GM12878 (cell line): ENCODE results near the gene YPEL2. TPM values are rescaled to one million over a fixed set of nuclear protein-coding genes. Genes with fewer than 3 reads are reported as not detected.
A peak's percentile ranks its signal among the peaks of the same experiment; 100 is the strongest.

Experiments used
- ATAC-seq: fragments of 200-7000 bp; cut with Tn5 transposase; 3 replicates; pipeline ENCODE4 v1.9.1; 2020; ENCODE audit warnings: mild to moderate bottlenecking, moderate library complexity
- BruUV-seq: library from RNA; stranded (reverse); fragments of 400-500 nt; replicated peaks from 2 replicates; lab custom pipeline; 2021; lab: Mats Ljungman, UMichigan
- CTCF ChIA-PET: fragments of 300-600 bp; sonication (Branson Sonifier 250); formaldehyde crosslinking; extraction: SDS; loops from one replicate; lab custom pipeline; 2021; ENCODE audit warnings: inconsistent platforms; lab: Yijun Ruan, JAX
- POLR2A ChIA-PET: fragments of 350-600 bp; formaldehyde crosslinking; extraction: SDS; loops from one replicate; lab custom pipeline; 2021; ENCODE audit warnings: inconsistent platforms; lab: Charles Lee
- RAD21 ChIA-PET: fragments of 300-600 bp; sonication (Branson Sonifier 250); formaldehyde crosslinking; loops from one replicate; lab custom pipeline; 2023; ENCODE audit warnings: antibody characterized with exemption; ENCODE audit not compliant: unreplicated experiment; lab: Charles Lee
- SMC1A ChIA-PET: fragments of 300-600 bp; sonication (Branson Sonifier 250); formaldehyde crosslinking; loops from one replicate; lab custom pipeline; 2023; ENCODE audit not compliant: unreplicated experiment, uncharacterized antibody; lab: Charles Lee
- DNase-seq: peaks from one replicate; pipeline ENCODE4 v3.0.0-alpha.2; 2011; ENCODE audit warnings: low read depth, low spot score
- FAIRE-seq: peaks from 3 replicates; lab custom pipeline; 2011; peaks lifted over from hg19 to GRCh38; lab: Jason Lieb, UNC
- H2AFZ ChIP-seq: 2 replicates; pipeline ENCODE4 v1.6.0; 2011; ENCODE audit warnings: low read depth, low read length, control low read depth; ENCODE audit not compliant: control insufficient read depth
- H3K27ac ChIP-seq: 2 replicates; pipeline ENCODE4 v1.5.1; 2011; ENCODE audit warnings: control low read depth; ENCODE audit not compliant: control insufficient read depth, insufficient read depth
- H3K27me3 ChIP-seq, 2 experiments: replicated peaks in 1 of 2; 2 replicates each; pipeline versions ENCODE4 v1.6.0 to v1.6.1; 2011; ENCODE audit warnings: low read length in 1 of 2; ENCODE audit not compliant: control insufficient read depth in 2 of 2, insufficient read depth in 2 of 2
- H3K36me3 ChIP-seq, 2 experiments: 2 replicates each; pipeline ENCODE4 v1.5.1; 2011; ENCODE audit warnings: low read length in 1 of 2; ENCODE audit not compliant: control insufficient read depth in 2 of 2, insufficient read depth in 2 of 2
- H3K4me1 ChIP-seq: 2 replicates; pipeline ENCODE4 v1.6.1; 2011; ENCODE audit warnings: mild to moderate bottlenecking, low read length, moderate library complexity, mixed read lengths; ENCODE audit not compliant: control insufficient read depth, insufficient read depth
- H3K4me2 ChIP-seq: 2 replicates; pipeline ENCODE4 v1.6.0; 2011; ENCODE audit warnings: control low read depth; ENCODE audit not compliant: control insufficient read depth, insufficient read depth
- H3K4me3 ChIP-seq: fragments of 200-600 bp; sonication (generic); 2 replicates; pipeline ENCODE4 v1.5.1; 2016
- H3K79me2 ChIP-seq: 2 replicates; pipeline ENCODE4 v1.6.0; 2011; ENCODE audit warnings: low read length; ENCODE audit not compliant: control insufficient read depth, insufficient read depth
- H3K9ac ChIP-seq: 2 replicates; pipeline ENCODE4 v1.8.0; 2011; ENCODE audit warnings: low read length, control low read depth, mixed read lengths; ENCODE audit not compliant: control insufficient read depth, insufficient read depth
- H3K9me3 ChIP-seq: replicated peaks from 3 replicates; pipeline ENCODE4 v1.5.1; 2011; ENCODE audit warnings: mild to moderate bottlenecking, low read length; ENCODE audit not compliant: control insufficient read depth, insufficient read depth
- H4K20me1 ChIP-seq: 2 replicates; pipeline ENCODE4 v1.6.0; 2011; ENCODE audit not compliant: control insufficient read depth, insufficient read depth
- RELA ChIP-seq: fragments of 450-650 bp; IDR thresholded peaks from 2 replicates; pipeline ENCODE4 v1.8.0; 2014; ENCODE audit warnings: borderline replicate concordance; ENCODE audit not compliant: partially characterized antibody
- SMAD5 ChIP-seq: IDR thresholded peaks from 2 replicates; pipeline ENCODE4 v1.6.1; 2016; ENCODE audit warnings: antibody characterized with exemption, low read depth
- WRNIP1 ChIP-seq: IDR thresholded peaks from 2 replicates; pipeline ENCODE4 v1.6.1; 2011; ENCODE audit warnings: low read depth, low read length, improper control_type of control experiment, borderline replicate concordance
- WGBS: methylation state at CpG from one replicate; pipeline ENCODE4 v1.1.6; 2016; ENCODE audit warnings: low lambda C conversion rate; ENCODE audit not compliant: insufficient replicate concordance, insufficient coverage; ENCODE audit errors: missing lambda C conversion rate; 5-methylcytosine and 5-hydroxymethylcytosine counted together
- in situ Hi-C: fragments of 300-500 bp; cut with MboI; formaldehyde crosslinking; loops from 9 replicates; pipeline ENCODE4 v1.14.3; 2018; ENCODE audit warnings: mixed read lengths
- intact Hi-C: fragments of 100-400 bp; cut with micrococcal nuclease; formaldehyde crosslinking; loops from one replicate; pipeline ENCODE4 v1.14.2; 2022; ENCODE audit not compliant: unreplicated experiment
- polyA plus RNA-seq, 11 experiments: library from polyadenylated mRNA; depleted of rRNA in 4 of 11; unstranded in 6 of 11; stranded (reverse) in 5 of 11; fragments of >200 nt; fragmentation: Nextera tagmentation in 4 of 11; fragmentation: Illumina TruSeq in 1 of 11; extraction: Ambion mirVana in 4 of 11; extraction: Trizol in 1 of 11; gene quantifications; 1 replicate in 1 of 11; 2 replicates in 10 of 11; pipeline versions ENCODE4 v1.2.1 to v1.2.3, GENCODE V29; 2011 to 2016; ENCODE audit warnings: inconsistent platforms in 2 of 11, missing spikeins in 2 of 11, low read depth in 1 of 11
- total RNA-seq, 4 experiments: library from RNA; depleted of rRNA in 3 of 4; stranded (reverse); fragments of >200 nt in 3 of 4; fragmentation: Illumina TruSeq in 1 of 4; extraction: Trizol in 1 of 4; gene quantifications; 2 replicates each; pipeline versions ENCODE4 v1.2.1 to v1.2.3, GENCODE V29; 2013 to 2021
- TF ChIP-seq, protein P1 (sequence below): IDR thresholded peaks from 2 replicates; pipeline ENCODE4 v1.6.1; 2012; ENCODE audit warnings: mild to moderate bottlenecking, low read depth, low read length

YPEL2 gene
- total and polyA plus RNA-seq, 10 of the 15 experiments (the other 5 are each of a cell fraction or from before 2014, with no cell fraction given): 0.11 to 8.1 (median 0.48) TPM

DNA sequence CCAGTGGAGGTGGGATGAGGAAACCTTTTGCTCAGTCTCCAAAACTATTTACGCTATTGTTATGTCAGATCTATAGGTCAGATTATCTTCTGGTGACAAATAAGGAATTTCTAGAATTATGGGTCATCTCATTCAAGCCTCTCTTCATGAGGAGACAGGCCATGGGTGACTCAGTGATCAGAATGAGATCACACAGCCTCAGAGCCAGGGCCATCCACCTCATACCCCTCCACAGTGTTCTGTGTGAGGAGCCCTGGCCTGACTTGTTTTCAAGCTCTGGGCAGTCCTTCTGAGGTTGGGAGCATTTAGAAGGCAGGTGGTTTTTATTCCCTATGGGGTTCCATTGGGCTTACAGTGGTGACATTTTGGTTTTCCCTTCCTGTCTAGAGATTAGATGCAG is 26.5 kb downstream of the YPEL2 start (continued):
- TF ChIP-seq, protein P1, sequence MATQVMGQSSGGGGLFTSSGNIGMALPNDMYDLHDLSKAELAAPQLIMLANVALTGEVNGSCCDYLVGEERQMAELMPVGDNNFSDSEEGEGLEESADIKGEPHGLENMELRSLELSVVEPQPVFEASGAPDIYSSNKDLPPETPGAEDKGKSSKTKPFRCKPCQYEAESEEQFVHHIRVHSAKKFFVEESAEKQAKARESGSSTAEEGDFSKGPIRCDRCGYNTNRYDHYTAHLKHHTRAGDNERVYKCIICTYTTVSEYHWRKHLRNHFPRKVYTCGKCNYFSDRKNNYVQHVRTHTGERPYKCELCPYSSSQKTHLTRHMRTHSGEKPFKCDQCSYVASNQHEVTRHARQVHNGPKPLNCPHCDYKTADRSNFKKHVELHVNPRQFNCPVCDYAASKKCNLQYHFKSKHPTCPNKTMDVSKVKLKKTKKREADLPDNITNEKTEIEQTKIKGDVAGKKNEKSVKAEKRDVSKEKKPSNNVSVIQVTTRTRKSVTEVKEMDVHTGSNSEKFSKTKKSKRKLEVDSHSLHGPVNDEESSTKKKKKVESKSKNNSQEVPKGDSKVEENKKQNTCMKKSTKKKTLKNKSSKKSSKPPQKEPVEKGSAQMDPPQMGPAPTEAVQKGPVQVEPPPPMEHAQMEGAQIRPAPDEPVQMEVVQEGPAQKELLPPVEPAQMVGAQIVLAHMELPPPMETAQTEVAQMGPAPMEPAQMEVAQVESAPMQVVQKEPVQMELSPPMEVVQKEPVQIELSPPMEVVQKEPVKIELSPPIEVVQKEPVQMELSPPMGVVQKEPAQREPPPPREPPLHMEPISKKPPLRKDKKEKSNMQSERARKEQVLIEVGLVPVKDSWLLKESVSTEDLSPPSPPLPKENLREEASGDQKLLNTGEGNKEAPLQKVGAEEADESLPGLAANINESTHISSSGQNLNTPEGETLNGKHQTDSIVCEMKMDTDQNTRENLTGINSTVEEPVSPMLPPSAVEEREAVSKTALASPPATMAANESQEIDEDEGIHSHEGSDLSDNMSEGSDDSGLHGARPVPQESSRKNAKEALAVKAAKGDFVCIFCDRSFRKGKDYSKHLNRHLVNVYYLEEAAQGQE: no peak

DNA sequence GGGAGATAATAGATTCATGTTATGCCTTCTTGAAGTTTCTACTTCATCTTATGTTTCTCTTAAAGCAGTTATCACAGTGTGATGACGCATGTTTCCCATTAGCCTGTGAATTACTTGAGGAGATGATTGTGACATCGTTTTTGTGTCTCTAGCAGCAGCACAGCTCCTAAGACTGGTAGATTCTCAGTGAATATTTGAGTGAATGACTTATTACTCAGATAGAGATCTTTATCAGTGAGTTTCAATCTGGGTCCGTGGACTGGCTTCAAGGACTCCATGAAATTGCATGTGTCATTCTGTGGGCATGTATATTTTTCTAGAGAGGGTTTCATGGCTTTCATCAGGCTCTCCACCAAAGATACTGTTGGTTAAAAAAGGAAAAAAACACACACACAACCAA is 29.9 kb downstream of the YPEL2 start:
- POLR2A ChIA-PET: interaction anchor here (1.6 to 1.8 kb wide), 2 partner anchors 11 to 26 kb away, joined by 3 to 6 read pairs; no protein-coding TSS in a partner anchor
- ATAC-seq (no peak), DNase-seq (no peak), FAIRE-seq (no peak)
- Histone ChIP-seq H3K79me2 (no peaks in the 10 kb centered on the region), H3K9me3 (no peaks in the 10 kb centered on the region; the same call in 2 of the 3 replicates), H3K9ac (no peak overlapping the region), H3K27ac (no peak overlapping the region), H3K27me3 (no peaks in the 10 kb centered on the region), H3K4me3 (no peak overlapping the region), H2AFZ (no peak overlapping the region), H4K20me1 (no peaks in the 10 kb centered on the region), H3K4me2 (peak overlapping the region; percentile 14; the same call in 1 of the 2 replicates), H3K36me3 (no peaks in the 10 kb centered on the region), H3K4me1 (peaks cover 50% of the 10 kb centered on the region)
- RAD21 ChIA-PET: no interaction called here
- 73% methylated on average over 3 of the region's 3 CpGs for WGBS
- CTCF ChIA-PET: no interaction called here
- SMC1A ChIA-PET: interaction anchor here (0.8 to 3.7 kb wide), 5 partner anchors 13 to 141 kb away, joined by 3 to 25 read pairs (median 4); no protein-coding TSS in a partner anchor
- intact Hi-C loops: no loop called here
- no peak for TF ChIP-seq WRNIP1
- no peak for TF ChIP-seq RELA
- no peak for TF ChIP-seq SMAD5
- no TSS peak for BruUV-seq
- in situ Hi-C loops: no loop called here
